Right forelimb (tissue), 1 donor: ENCODE data around the gene AQP3.
A peak's percentile ranks its signal among the peaks of the same experiment; 100 is the strongest.
"Not testable (repeated sequence)": the region's sequence is repeated elsewhere in the genome, so short reads cannot be mapped to it uniquely, and the experiment has no call there.

Experiments used
- DNase-seq: peaks from one replicate; pipeline ENCODE4 v3.0.0-alpha.2; 2018

The AQP3 gene

GRCh38 chr9:33446946-33447798, at the start of gene AQP3:
Gene AQP3 (minus strand): TSS chr9:33447593. CDS start chr9:33447530, 63 bp downstream.
- peak; percentile 74 for DNase-seq

GRCh38 chr9:33493819-33494218, 46.4 kb upstream of the AQP3 start:
- DNase-seq, result not testable (repeated sequence)

GRCh38 chr9:33489066-33489465, 41.7 kb upstream of the AQP3 start:
- DNase-seq, result no peak

GRCh38 chr9:33485312-33485711, 37.9 kb upstream of the AQP3 start:
- DNase-seq, result not testable (repeated sequence)

GRCh38 chr9:33480976-33481375, 33.6 kb upstream of the AQP3 start:
- DNase-seq, result no peak

GRCh38 chr9:33480106-33480505, 32.7 kb upstream of the AQP3 start:
- no peak for DNase-seq

- DNase-seq, result no peak
Measured at GRCh38 chr9:33476503-33476902, 29.1 kb upstream of the AQP3 start.

GRCh38 chr9:33475357-33475756, 28.0 kb upstream of the AQP3 start:
- no peak for DNase-seq

GRCh38 chr9:33473643-33474352, 26.4 kb upstream of the AQP3 start, which contains the start of gene NOL6:
Gene NOL6 (minus strand): TSS chr9:33473924. CDS start chr9:33473842, 82 bp downstream.
- peak; percentile 99 for DNase-seq

GRCh38 chr9:33472881-33473615, 25.7 kb upstream of the AQP3 start:
- DNase-seq, result no peak

GRCh38 chr9:33472171-33472880, 24.9 kb upstream of the AQP3 start:
- no peak for DNase-seq

- no peak for DNase-seq
Measured at GRCh38 chr9:33471361-33471760, 24.0 kb upstream of the AQP3 start.

- DNase-seq, result no peak
Measured at GRCh38 chr9:33469891-33470290, 22.5 kb upstream of the AQP3 start.

GRCh38 chr9:33468797-33469621, 21.6 kb upstream of the AQP3 start:
- no peak for DNase-seq

- DNase-seq, result no peak
Measured at GRCh38 chr9:33468215-33468730, 20.9 kb upstream of the AQP3 start.

GRCh38 chr9:33467526-33467925, 20.1 kb upstream of the AQP3 start:
- DNase-seq, result no peak

GRCh38 chr9:33466565-33467495, 19.4 kb upstream of the AQP3 start:
- peak; percentile 65 for DNase-seq

GRCh38 chr9:33465596-33466564, 18.5 kb upstream of the AQP3 start:
- DNase-seq, result no peak

GRCh38 chr9:33465096-33465495, 17.7 kb upstream of the AQP3 start:
- DNase-seq, result no peak
